WTC11 (cell line): Measurements from ENCODE around the gene SPOP.

Experiments used
- ATF3 ChIP-seq: sonication (generic); formaldehyde crosslinking; conservative IDR thresholded peaks from 2 replicates; pipeline ENCODE4 v1.8.1; 2022; ENCODE audit warnings: mild to moderate bottlenecking, missing genetic modification reagents
- CBFB ChIP-seq: sonication (generic); formaldehyde crosslinking; IDR thresholded peaks from 2 replicates; pipeline ENCODE4 v1.8.1; 2022; ENCODE audit warnings: mild to moderate bottlenecking, low read depth, missing genetic modification reagents
- CTCF ChIP-seq: fragments of 200-600 bp; IDR thresholded peaks from 2 replicates; pipeline ENCODE4 v1.8.0; 2022; ENCODE audit warnings: antibody characterized with exemption
- E2F1 ChIP-seq: sonication (generic); formaldehyde crosslinking; IDR thresholded peaks from 2 replicates; pipeline ENCODE4 v1.8.0; 2022; ENCODE audit warnings: mild to moderate bottlenecking, missing genetic modification reagents
- EMX1 ChIP-seq: fragments of 250-450 bp; sonication (Bioruptor Pico); IDR thresholded peaks from 2 replicates; pipeline ENCODE4 v1.8.0; 2021; ENCODE audit warnings: mild to moderate bottlenecking
- FOXJ3 ChIP-seq: sonication (generic); formaldehyde crosslinking; IDR thresholded peaks from 2 replicates; pipeline ENCODE4 v1.9.0; 2021; ENCODE audit warnings: missing genetic modification reagents, mild to moderate bottlenecking, borderline replicate concordance
- FOXK1 ChIP-seq: sonication (generic); formaldehyde crosslinking; IDR thresholded peaks from 2 replicates; pipeline ENCODE4 v1.8.0; 2022; ENCODE audit warnings: mild to moderate bottlenecking, moderate library complexity, missing genetic modification reagents
- NFE2L1 ChIP-seq: sonication (generic); formaldehyde crosslinking; IDR thresholded peaks from 2 replicates; pipeline ENCODE4 v1.8.1; 2023; ENCODE audit warnings: missing genetic modification reagents
- TCF7 ChIP-seq: sonication (generic); formaldehyde crosslinking; IDR thresholded peaks from 2 replicates; pipeline ENCODE4 v1.8.0; 2022; ENCODE audit warnings: mild to moderate bottlenecking, low read depth, missing genetic modification reagents, moderate library complexity
- TEAD4 ChIP-seq: sonication (generic); formaldehyde crosslinking; IDR thresholded peaks from 2 replicates; pipeline ENCODE4 v1.8.0; 2022; ENCODE audit warnings: mild to moderate bottlenecking, missing genetic modification reagents
- TP53 ChIP-seq: sonication (generic); formaldehyde crosslinking; IDR thresholded peaks from 2 replicates; pipeline ENCODE4 v1.8.1; 2023; ENCODE audit warnings: mild to moderate bottlenecking, missing genetic modification reagents
- ZNF219 ChIP-seq: sonication (generic); formaldehyde crosslinking; IDR thresholded peaks from 2 replicates; pipeline ENCODE4 v1.8.0; 2023; ENCODE audit warnings: missing genetic modification reagents, mild to moderate bottlenecking, borderline replicate concordance
- ZNF232 ChIP-seq: sonication (generic); formaldehyde crosslinking; IDR thresholded peaks from 2 replicates; pipeline ENCODE4 v1.8.0; 2022; ENCODE audit warnings: mild to moderate bottlenecking, missing genetic modification reagents

GRCh38 chr17:49687878-49688491 lies 10.1 kb upstream of the SPOP start:
- TF ChIP-seq CTCF (no peak), FOXK1 (CRISPR knock-in tag) (no peak), ZNF232 (no peak), FOXJ3 (CRISPR knock-in tag) (no peak), TP53 (CRISPR knock-in tag) (no peak), E2F1 (CRISPR knock-in tag) (no peak), TCF7 (CRISPR knock-in tag) (no peak), EMX1 (CRISPR knock-in tag) (no peak), CBFB (no peak), TEAD4 (CRISPR knock-in tag) (no peak), NFE2L1 (CRISPR knock-in tag) (no peak), ZNF219 (CRISPR knock-in tag) (no peak), ATF3 (CRISPR knock-in tag) (no peak)
